HT-29 (cell line): ENCODE measurements around the gene CNNM3. TPM values are rescaled to one million over a fixed set of nuclear protein-coding genes. Genes with fewer than 3 reads are reported as not detected.

Experiments used
- DNase-seq: peaks from one replicate; pipeline ENCODE4 v3.0.0-alpha.2; 2015; ENCODE audit warnings: low spot score
- total RNA-seq: library from RNA; depleted of rRNA; stranded (reverse); fragments of >200 nt; shearing (Covaris generic); gene quantifications from 2 replicates; pipeline ENCODE4 v1.2.3, GENCODE V29; 2014

The CNNM3 gene
- total RNA-seq, 1 experiment from 2014 or later = 21.2 TPM

DNA sequence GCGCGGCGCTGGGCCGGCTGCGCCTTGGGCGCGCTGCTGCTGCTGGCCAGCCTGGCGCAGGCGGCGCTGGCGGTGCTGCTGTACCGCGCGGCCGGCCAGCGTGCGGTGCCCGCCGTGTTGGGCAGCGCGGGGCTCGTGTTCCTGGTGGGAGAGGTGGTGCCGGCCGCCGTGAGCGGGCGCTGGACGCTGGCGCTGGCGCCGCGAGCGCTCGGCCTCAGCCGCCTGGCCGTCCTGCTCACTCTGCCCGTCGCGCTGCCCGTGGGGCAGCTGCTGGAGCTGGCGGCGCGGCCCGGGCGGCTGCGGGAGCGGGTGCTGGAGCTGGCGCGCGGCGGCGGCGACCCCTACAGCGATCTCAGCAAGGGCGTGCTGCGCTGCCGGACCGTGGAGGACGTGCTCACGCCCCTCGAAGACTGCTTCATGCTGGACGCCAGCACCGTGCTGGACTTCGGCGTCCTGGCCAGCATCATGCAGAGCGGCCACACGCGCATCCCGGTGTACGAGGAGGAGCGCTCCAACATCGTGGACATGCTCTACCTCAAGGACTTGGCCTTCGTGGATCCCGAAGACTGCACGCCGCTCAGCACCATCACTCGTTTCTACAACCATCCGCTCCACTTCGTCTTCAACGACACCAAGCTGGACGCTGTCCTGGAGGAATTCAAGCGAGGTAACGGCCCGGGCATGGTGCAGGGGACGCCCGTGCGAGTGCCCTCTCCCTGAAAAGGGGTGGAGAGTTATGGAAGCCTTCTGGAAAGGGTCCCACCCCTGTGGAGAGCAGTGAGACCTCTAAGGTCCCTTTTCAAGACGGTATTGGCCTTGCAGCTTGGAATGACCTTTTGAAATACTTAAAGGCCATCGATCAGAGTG is 1.0 kb downstream of the CNNM3 start:
- peak; percentile 22 for DNase-seq

DNA sequence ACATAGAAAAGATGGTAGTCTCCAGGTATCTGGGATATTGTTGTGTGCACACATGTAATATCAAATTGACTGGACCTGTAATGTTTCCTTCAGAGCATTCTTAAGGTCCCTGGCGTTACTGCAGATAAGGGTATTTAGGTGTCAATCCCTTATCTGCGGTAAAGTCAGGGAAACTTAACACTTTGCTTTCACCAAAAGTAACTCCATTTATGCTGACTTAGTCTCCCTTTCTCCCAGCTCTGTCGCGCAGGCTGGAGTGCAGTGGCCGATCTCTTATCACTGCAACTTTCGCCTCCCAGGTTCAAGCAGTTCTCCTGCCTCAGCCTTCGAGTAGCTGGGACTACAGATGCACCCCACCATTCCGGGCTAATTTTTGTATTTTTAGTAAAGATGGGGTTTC is 1.8 kb downstream of the CNNM3 start:
- no peak for DNase-seq

- DNase-seq = peak; percentile 71
These were observed 3.2 kb downstream of the CNNM3 start for GRCh38 chr2:96819128-96819875.

DNA sequence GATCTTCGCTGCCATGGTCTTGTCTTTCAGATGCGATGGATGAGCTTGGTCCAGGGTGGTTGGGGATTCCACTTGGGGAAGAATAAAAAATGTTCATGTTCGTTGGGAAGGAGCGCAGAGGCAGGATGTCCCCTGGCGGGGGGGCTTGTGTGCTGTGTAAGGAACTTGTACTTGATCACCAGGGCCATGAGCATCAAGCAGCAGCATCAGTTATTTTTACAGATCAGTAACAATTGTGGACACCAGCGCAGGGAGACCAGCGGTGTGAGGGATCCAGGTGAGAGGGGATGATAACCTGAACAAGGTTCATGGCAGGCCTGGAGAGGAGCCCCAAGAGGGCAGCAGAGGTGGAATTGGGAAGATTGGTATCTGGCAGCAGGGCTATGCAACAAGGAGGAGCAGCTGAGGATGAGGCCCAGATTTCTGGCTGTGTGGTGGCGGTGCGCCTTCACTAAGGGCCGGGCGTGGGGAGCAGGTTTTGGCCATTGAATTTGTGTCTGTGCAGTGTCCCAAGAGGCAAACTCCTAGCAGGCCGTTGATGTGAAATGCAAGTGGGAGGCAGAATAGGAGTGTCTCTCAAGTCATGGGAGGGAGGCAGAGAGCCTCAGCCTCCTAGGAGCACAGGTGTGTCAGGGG is 3.9 kb downstream of the CNNM3 start:
- no peak for DNase-seq

GRCh38 chr2:96821113-96821675 is 5.1 kb downstream of the CNNM3 start:
- no peak for DNase-seq

- no peak for DNase-seq
These were observed 6.7 kb downstream of the CNNM3 start for GRCh38 chr2:96822786-96823185.

DNA sequence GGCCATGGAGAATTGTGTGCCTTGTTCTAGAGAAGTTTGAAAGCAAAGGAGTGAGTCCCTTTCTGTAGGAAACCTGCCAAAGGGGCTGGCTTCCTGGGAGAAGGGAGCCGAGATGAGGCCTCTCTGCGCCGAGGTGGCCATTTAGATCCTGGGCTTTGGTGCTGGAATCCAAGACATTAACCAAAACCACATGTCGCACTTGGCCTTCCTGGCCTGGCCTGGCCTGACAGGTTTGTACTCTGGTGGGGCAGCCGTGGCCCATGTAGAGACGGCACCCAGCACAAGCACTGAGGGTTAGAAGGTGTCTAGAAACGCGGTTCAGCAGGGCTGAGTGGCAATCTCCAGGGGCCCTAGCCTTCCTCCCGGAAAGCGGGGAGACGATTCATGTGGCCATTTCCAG is 7.1 kb downstream of the CNNM3 start:
- no peak for DNase-seq

GRCh38 chr2:96824079-96824870 is 8.2 kb downstream of the CNNM3 start:
- DNase-seq = peak; percentile 52

- no peak for DNase-seq
These were observed 9.0 kb downstream of the CNNM3 start for GRCh38 chr2:96825057-96825456.

GRCh38 chr2:96826546-96827278 is 10.6 kb downstream of the CNNM3 start:
- DNase-seq = no peak

DNA sequence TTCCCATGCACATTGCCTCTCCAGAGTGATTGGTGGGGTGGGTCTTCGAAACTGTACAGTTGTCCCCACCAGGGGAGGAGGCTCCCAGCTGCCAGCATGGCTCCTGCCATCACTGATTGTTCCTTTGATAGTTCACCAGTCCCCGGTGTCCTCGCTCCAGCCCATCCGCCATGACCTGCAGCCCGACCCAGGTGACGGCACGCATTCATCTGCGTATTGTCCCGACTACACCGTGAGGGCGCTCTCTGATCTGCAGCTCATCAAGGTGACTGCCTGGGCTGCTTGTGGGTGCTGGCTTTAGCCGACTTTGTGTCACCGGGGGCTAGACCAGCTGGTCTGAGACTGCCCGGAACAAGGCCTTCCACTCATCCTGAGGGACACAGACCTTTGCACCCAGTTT is 12.4 kb downstream of the CNNM3 start:
- no peak for DNase-seq

DNA sequence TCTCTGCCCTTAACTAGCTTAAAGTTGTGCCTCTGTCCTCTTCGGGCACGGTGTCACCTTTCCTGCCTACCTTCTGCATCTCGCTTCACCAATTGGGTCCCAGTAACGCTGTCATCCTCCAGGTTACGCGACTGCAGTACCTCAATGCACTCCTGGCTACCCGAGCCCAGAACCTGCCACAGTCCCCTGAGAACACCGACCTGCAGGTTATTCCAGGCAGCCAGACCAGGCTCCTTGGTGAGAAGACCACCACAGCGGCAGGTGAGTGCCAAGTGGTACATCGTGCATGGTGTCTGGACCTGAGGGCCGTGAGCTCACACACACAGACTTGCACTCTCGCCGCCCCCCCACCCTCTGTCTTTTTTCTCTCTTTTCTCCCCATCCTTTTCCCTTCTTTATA is 12.8 kb downstream of the CNNM3 start:
- DNase-seq = no peak

DNA sequence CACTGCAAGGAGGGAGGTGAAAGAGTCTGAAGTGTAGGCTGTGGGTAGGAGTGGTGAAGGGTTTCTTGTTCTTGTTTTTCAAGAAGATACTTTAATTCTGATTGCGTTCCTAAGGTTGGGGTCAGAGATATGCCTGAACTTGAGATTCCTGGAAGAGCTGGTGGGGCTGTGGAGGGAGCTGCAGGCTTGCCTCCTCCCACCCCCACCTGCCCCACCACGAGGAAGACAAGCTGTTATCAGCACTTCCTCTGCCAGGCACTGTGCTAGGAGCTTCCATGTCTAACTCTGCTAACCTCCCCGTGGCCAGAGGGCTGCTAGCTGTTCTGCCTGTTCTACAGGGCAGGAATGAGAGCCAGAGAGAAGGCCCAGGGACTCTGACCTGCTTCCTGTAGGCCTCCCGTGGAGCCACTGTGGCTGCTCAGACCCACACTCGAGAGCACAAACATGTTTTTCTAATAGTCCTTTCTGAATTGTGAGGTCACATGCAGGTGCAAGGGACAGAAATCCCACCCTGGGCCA is 14.0 kb downstream of the CNNM3 start:
- DNase-seq = no peak

DNA sequence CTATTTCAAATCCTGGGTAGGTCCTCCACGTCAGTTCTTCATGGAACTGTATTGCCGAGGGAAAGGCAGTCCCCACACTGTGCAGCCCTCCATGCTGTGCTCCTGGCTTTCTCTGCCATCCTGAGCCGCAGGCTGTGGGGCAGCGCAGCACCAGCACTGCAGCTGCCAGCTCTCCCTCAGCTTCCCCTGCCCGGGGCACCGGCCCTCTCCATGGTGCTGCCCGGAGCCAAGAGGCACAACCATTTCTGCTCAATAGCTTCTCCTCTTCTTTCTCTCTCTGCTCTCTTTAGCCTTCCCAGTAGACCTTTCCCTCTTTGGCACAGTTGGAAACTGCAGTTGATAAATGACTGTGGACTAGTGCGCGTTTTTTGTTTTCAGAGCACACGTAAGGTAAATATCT is 15.6 kb downstream of the CNNM3 start:
- no peak for DNase-seq

GRCh38 chr2:96832408-96832753 is 16.3 kb downstream of the CNNM3 start:
- no peak for DNase-seq

DNA sequence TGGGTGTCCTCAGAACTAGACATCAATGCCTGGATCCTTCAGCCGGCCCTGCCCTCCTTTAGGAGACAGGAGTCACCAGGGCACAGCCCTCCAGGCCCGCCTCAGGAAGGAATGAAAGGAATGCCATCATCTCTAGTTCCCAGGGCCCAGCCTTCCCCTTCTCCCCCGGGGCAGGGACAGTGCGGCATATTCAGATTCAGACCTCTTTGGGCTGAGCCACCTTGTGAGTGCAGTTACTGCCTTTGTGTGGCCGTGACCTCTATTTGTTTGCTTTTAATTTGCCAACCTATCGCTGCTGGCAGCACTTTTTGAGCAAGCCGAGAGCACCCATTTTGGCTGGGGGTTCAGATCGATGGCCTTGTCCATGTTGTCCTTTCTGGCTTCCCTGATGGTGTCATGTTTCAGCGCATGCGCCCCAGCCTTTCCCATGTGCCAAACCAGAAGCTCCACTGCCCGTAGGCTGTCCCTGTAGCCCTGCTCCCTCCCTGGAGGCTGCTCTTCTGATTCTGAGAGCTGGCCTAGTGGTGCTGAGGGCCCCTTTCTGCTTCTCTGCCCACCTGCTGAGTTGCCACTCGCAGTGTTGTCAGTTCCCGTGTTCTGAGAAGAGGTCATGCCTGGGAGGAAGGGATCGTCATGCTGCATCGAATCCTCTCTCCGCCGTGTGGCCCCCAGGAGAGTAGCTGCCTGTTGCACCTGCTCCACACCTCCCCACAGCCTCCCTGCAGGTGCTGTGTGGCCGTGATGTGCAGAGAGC is 16.9 kb downstream of the CNNM3 start:
- peak; percentile 87 for DNase-seq

DNA sequence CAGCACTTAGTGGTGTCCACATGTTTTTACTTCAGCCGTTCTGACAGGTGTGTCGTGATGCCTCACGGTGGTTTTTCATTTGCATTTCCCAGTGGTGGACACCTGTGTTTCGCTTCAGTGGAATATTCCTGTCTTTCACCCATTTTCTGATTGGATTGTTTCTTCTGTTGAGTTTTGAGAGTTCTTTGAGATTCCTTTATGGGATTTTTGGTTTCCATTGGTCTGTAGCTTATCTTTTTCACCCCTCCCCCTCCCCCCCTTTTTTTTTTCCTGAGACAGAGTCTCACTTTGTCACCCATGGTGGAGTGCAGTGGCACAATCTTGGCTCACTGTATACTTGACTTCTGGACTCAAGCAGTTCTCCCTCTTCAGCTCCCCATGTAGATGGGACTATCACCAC is 19.8 kb downstream of the CNNM3 start:
- DNase-seq = no peak

GRCh38 chr2:96837575-96837974 is 21.5 kb downstream of the CNNM3 start:
- no peak for DNase-seq
